Lung (tissue), 12 donors: ENCODE data around the gene EPB41L2. TPM values are rescaled to one million over a fixed set of nuclear protein-coding genes. Genes with fewer than 3 reads are reported as not detected.

Experiments used
- ATAC-seq: fragments of 200-7000 bp; cut with Tn5 transposase; one replicate; pipeline ENCODE4 v1.9.1; 2020; ENCODE audit warnings: moderate number of reproducible peaks; ENCODE audit not compliant: insufficient read depth, low FRiP score
- DNase-seq, 3 donors: peaks; one replicate each; pipeline ENCODE4 v3.0.0-alpha.2; 2013 to 2017
- H3K27ac ChIP-seq, 2 donors: one replicate each; pipeline ENCODE4 v1.5.1; 2013; ENCODE audit warnings: mild to moderate bottlenecking in 2 of 2, moderate library complexity in 2 of 2, control low read depth in 1 of 2, inconsistent platforms in 1 of 2, low read depth in 1 of 2, low read length in 1 of 2
- H3K27me3 ChIP-seq, 3 donors: one replicate each; pipeline ENCODE4 v1.5.1; 2013; ENCODE audit warnings: low read length in 2 of 3; ENCODE audit not compliant: control insufficient read depth in 3 of 3, insufficient read depth in 3 of 3
- H3K36me3 ChIP-seq, 4 donors: one replicate each; pipeline ENCODE4 v1.5.1; 2013; ENCODE audit warnings: low read length in 4 of 4, mild to moderate bottlenecking in 1 of 4, moderate library complexity in 1 of 4; ENCODE audit not compliant: control insufficient read depth in 4 of 4, insufficient read depth in 4 of 4
- H3K4me1 ChIP-seq, 5 donors: one replicate each; pipeline ENCODE4 v1.5.1; 2013; ENCODE audit warnings: low read length in 5 of 5, mild to moderate bottlenecking in 2 of 5, moderate library complexity in 1 of 5; ENCODE audit not compliant: control insufficient read depth in 5 of 5, insufficient read depth in 5 of 5
- H3K4me3 ChIP-seq: one replicate; pipeline ENCODE4 v1.5.1; 2013; ENCODE audit warnings: mild to moderate bottlenecking, control low read depth, moderate library complexity
- H3K9ac ChIP-seq, 2 donors: one replicate each; pipeline ENCODE4 v1.5.1; 2013; ENCODE audit warnings: low read length in 2 of 2, control low read depth in 1 of 2; ENCODE audit not compliant: insufficient read depth in 1 of 2
- H3K9me3 ChIP-seq, 4 donors: one replicate each; pipeline ENCODE4 v1.5.1; 2013; ENCODE audit warnings: low read length in 3 of 4, mild to moderate bottlenecking in 1 of 4, moderate library complexity in 1 of 4; ENCODE audit not compliant: control insufficient read depth in 4 of 4, insufficient read depth in 3 of 4
- WGBS, 2 donors: extraction: QIAGEN DNeasy Blood & Tissue Kit; methylation state at CpG; one replicate each; pipeline ENCODE4 v1.1.7; 2013; 5-methylcytosine and 5-hydroxymethylcytosine counted together
- polyA plus RNA-seq, 2 donors: library from polyadenylated mRNA; stranded (reverse); fragments of 200-250 nt; gene quantifications; one replicate each; pipeline ENCODE4 v1.2.1, GENCODE V29; 2013
- total RNA-seq, 2 donors: library from RNA; depleted of rRNA in 1 of 2; stranded (reverse); fragments of >200 nt in 1 of 2; gene quantifications; one replicate each; pipeline ENCODE4 v1.2.1, GENCODE V29; 2014 to 2021
- TF ChIP-seq, protein P1 (sequence below): IDR thresholded peaks from 2 replicates; pipeline ENCODE4 v1.5.1; 2012; ENCODE audit warnings: mild to moderate bottlenecking; ENCODE audit errors: control extremely low read depth, extremely low read depth
- donor health status: control.
- donor health status: control.
- donor health status: Bipolar disorder and iron deficiency.
- donor health status: healthy.
- donor health status: DM: yes; HTN: yes; CAD: no.

The EPB41L2 gene
- total and polyA plus RNA-seq, 4 donors = 21.9 to 265 (median 52.7) TPM

DNA sequence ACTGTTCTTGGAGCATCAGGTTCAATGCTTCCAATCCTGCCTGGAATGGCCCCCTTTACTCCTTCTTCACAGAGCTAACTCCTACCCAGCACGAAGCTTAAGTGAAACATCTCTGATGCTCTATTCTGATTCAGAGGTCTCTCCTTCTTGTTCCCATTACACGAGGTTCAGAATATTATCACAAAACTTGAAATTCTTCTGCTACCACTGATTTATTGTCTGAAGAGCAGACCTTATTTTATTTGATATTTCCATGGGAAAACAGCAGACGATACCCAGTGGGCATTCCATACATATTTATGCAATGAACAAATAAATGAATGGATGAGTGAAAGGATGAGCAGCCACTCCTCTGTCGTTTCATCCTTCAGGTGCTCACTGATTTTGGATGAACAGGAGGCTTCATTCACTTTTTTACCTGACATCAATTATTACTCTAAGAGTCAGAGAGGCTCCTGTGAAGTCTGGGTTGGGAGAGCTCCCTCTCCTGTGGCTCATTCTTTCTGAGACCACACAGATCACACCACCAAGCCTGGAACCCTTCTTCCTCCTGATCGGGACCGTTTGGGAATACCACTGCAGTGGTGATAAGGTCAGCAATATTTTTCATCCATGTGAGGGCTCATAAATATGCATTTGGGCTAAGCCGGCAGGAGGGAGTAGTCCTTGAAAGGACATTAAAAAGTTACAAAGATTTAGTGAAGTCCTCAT lies 210.0 kb downstream of the EPB41L2 start:
- TF ChIP-seq, protein P1, sequence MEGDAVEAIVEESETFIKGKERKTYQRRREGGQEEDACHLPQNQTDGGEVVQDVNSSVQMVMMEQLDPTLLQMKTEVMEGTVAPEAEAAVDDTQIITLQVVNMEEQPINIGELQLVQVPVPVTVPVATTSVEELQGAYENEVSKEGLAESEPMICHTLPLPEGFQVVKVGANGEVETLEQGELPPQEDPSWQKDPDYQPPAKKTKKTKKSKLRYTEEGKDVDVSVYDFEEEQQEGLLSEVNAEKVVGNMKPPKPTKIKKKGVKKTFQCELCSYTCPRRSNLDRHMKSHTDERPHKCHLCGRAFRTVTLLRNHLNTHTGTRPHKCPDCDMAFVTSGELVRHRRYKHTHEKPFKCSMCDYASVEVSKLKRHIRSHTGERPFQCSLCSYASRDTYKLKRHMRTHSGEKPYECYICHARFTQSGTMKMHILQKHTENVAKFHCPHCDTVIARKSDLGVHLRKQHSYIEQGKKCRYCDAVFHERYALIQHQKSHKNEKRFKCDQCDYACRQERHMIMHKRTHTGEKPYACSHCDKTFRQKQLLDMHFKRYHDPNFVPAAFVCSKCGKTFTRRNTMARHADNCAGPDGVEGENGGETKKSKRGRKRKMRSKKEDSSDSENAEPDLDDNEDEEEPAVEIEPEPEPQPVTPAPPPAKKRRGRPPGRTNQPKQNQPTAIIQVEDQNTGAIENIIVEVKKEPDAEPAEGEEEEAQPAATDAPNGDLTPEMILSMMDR = no peak
- Histone ChIP-seq H3K27me3 (no peaks in the 10 kb centered on the region), H3K9ac (no peak overlapping the region), H3K27ac (no peak overlapping the region), H3K4me3 (no peak overlapping the region), H3K9me3 (no peaks in the 10 kb centered on the region), H3K36me3 (peaks cover 0 to 29% (median 11%) of the 10 kb centered on the region in 4 donors), H3K4me1 (peaks cover 0 to 5% (median 1%) of the 10 kb centered on the region in 5 donors)
- DNase-seq (no peak), ATAC-seq (no peak)
- WGBS, 2 donors = 71 to 82% methylated on average over 7 of the region's 7 CpGs

DNA sequence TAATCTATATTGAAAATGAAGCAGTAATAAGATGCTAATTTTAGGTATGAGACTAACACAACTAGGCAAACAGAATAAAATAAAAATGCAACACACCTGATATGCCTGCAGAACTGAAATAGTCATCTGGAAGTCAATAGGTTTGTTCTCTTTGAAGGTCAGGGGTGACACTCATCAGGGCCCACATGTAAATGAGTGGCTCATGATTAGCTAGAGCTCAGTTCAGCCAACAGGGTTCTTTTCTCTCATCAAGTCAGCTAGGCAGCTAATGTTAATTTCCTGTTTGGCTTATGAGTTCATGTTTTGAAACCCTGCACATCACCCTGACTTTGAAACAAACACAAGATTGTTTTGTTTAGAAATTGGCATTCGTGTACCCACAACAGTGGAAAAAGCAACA lies 212.0 kb downstream of the EPB41L2 start:
- 65 to 69% methylated on average over 1 of the region's 1 CpG for WGBS, 2 donors
- ATAC-seq = no peak
- Histone ChIP-seq H3K9me3 (no peaks in the 10 kb centered on the region), H3K9ac (no peak overlapping the region), H3K36me3 (peaks cover 0 to 23% (median 7%) of the 10 kb centered on the region in 4 donors), H3K27me3 (no peaks in the 10 kb centered on the region), H3K4me1 (peaks cover 0 to 16% (median 1%) of the 10 kb centered on the region in 5 donors), H3K27ac (no peak overlapping the region), H3K4me3 (no peak overlapping the region)
- TF ChIP-seq, protein P1 = no peak
- no peak for DNase-seq

DNA sequence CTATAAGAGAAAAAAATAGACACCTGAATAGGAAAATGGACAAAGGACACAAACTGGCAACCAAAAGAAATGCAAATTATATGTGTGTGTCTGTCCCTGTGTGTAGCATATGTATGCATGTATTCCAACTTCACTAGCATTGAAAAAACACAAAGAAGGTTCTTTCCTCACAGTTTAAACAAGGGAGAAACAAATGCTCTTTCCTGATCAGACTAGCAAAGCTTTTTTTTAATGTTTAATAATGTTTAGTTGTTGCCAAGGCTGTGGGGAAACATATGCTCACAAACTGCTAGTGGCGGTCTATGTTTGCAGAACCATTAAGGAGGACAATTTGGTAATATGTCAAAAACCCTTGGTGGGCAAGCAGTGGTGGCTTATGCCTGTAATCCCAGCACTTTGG lies 213.5 kb downstream of the EPB41L2 start:
- Histone ChIP-seq H3K36me3 (peaks cover 0 to 17% (median 4%) of the 10 kb centered on the region in 4 donors), H3K27ac (no peak overlapping the region), H3K9ac (no peak overlapping the region), H3K9me3 (no peaks in the 10 kb centered on the region), H3K4me3 (no peak overlapping the region), H3K27me3 (no peaks in the 10 kb centered on the region), H3K4me1 (peaks cover 0 to 16% (median 1%) of the 10 kb centered on the region in 5 donors)
- 82 to 88% methylated on average over 1 of the region's 1 CpG for WGBS, 2 donors
- ATAC-seq = no peak
- TF ChIP-seq, protein P1 = no peak
- DNase-seq = peak in 2 of 3 donors; percentile 45 to 56
